ENCODE data around the gene MPHOSPH6.

DNA sequence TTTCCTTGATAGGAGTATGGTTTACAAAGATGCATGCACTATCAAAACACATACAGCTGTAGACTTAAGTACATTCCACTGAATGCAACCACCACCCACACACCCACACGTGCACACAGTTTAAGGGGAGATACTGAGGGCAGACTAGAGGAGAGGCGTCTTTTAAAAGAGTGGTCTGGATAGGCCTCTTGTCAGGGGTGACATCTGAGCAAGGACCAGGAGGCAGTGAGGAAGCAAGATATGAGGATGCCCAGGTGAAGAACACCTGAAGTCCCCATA, 12.6 kb downstream of the MPHOSPH6 start:
- TF ChIP-seq FOSL2 (IDR thresholded peaks at IDR 0.05; ENCODE audit: borderline replicate concordance, low read depth) (no peak), YY1 (IDR thresholded peaks at IDR 0.05; ENCODE audit: low read depth) (no peak), MEF2A (IDR thresholded peaks at IDR 0.05; ENCODE audit: borderline replicate concordance, low read depth) (no peak), RAD21 (IDR thresholded peaks at IDR 0.05; ENCODE audit: low read length) (no peak)

Measured in SK-N-SH (cell line).